ENCODE measurements around the gene ANKRD63.
A peak's percentile ranks its signal among the peaks of the same experiment; 100 is the strongest.

Gene ANKRD63

GRCh38 chr15:40295877-40296560 lies 13.2 kb upstream of the ANKRD63 start:
- DNase-seq: no peak

GRCh38 chr15:40295297-40295696 lies 12.4 kb upstream of the ANKRD63 start:
- no peak for DNase-seq

DNA sequence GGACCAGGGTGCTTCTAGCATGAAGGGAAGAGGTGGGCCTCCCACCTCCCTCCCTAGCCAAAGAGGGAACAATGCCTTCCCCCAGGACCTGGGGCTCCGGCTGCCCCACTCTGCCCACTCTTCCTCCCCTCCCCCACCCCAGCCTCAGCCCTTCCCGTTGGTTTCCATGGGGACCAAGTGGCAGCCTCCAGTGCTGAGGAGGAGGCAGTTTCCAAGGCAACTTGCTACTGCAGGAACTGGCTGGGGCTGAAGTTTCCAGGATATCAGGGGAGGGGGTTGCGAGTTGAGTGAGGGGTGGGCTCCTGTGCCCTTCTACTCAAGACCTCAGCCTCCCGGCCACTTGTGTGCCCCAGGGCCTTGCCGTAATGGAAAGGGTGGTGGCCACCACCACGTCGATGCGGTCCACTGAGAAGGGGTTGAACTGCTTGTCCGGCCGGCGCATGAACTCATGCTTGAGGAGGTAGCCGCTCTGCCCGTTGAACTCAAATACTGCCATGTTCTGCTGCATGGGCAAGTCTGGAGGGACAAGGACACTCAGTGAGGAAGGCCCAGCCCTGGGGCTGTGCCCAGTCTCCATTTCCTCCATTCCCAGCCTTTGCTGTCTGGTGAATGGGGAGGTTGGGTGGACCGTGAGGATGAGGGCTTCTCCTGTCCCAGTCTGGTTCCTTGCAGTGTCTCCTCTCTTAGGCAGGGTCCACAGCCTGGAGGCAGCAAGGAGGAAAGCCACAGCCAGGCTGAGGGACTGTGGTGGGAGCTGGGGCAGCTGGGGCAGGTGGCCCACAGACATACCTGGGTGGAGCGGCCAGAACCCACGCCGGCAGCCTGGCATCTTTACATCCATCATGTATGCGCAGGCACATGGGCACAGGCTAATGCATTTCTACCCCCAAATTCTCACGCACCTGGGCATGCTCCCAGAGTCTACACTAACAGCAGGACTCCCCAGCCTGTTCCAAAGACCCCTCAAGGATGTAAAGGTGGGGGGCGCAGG lies 11.3 kb upstream of the ANKRD63 start:
- no peak for DNase-seq

- DNase-seq: no peak
These were observed 10.1 kb upstream of the ANKRD63 start for GRCh38 chr15:40293006-40293405.

GRCh38 chr15:40292246-40292645 lies 9.4 kb upstream of the ANKRD63 start:
- no peak for DNase-seq

DNA sequence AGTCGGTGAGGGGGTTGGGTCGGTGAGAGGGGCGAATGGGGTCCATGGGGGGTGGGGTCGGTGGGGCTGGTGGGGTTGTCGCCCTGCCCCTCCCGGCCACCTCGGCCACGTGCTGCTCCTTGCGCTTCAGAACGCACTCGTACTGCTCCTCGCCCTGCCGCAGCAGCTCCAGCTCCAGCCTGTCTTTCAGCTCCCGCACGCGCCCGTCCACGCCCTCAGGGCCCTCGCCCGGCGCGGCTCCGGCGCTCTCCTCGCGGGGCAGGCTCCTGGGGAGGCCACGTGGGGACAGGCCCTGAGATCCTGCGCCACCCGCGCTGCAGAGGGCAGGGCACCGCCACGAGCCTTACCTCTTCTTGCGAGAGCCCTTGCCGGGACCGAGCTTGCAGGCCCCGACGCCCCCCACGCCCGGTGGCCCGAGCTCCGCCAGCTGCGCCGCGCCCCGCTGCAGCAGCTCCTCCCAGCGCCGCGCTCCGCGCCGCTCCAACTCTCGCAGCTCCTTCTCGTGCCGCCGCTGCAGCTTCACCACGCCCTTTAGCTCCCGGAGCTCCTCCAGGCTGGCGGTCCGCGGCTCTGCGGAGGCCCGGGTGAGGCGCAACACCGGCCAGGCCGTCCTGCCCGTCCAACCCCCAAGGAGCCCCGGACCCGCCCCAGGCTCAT lies 8.2 kb upstream of the ANKRD63 start:
- DNase-seq: peak; percentile 66

- no peak for DNase-seq
These were observed 7.7 kb upstream of the ANKRD63 start for GRCh38 chr15:40290545-40290917.

GRCh38 chr15:40289140-40289775 lies 6.4 kb upstream of the ANKRD63 start:
- no peak for DNase-seq

- DNase-seq: peak; percentile 26
These were observed 5.1 kb upstream of the ANKRD63 start for GRCh38 chr15:40287968-40288367.

- no peak for DNase-seq
These were observed 4.6 kb upstream of the ANKRD63 start for GRCh38 chr15:40287505-40287904.

DNA sequence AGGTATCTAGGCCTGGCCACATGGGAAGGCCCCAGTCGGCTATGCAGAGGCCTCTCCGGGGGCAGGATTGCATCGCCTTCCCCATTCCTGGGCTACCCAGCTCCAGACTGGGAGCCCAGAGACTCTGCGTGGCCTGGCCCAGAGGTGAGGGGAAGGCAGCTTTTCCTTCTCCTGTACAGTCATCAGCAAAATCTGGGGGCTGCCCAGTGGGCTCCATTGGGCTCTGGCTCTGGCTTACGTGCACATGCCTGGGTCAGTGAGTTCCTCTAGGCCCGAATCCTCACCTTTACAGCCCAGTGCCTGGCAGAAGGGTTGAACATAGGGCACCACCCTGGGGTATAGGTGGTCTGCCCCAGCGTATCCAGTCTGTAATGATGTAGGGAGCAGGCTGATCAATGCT lies 3.9 kb upstream of the ANKRD63 start:
- no peak for DNase-seq

DNA sequence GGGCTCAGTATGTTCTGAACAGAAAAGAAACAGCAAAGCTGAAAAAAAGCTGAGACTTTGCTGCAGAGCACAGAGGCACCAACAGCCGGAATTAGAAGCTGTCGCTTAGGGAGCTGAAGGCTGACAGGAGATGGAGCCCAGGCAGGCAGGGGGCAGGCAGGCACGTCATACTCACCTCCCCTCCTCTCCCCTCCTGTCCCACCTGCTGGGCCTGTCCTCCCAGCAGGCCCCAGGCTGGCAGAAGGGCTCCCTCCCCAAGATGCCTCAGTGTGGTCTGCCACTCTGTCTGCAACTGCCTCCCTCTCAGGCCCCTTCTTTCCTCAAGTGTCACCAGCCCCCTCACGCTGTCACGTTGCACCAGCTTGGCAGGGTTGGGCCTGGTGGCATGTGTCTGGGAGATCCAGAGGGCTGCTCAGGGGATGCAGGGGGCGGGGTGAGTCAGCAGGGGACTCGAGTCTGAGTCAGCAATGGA lies 3.2 kb upstream of the ANKRD63 start:
- DNase-seq: no peak

DNA sequence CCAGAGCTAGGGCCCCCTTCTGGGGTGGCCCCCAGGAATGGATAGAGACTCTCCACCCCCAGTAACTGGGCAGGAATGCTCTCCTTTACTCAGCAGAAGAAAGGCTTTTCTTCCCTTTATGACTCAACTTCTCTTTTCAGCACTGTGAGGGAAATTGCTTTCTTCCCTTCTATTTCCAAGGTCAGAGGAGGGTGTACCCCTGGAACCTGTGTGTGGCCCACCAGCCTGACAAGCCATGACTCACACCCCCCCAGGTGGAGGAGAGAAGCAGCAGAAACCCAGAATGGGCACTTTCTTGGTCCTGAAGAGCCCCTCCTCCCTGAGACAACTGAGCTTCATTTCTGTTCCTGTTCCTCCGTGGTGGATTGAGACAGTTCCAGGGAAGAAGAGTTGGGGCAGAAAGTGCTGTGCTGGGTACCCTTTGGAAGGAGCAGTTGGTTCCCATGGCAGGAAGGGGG lies 2.7 kb upstream of the ANKRD63 start:
- DNase-seq: peak; percentile 9

GRCh38 chr15:40285151-40285550 lies 2.3 kb upstream of the ANKRD63 start:
- DNase-seq: peak; percentile 16

DNA sequence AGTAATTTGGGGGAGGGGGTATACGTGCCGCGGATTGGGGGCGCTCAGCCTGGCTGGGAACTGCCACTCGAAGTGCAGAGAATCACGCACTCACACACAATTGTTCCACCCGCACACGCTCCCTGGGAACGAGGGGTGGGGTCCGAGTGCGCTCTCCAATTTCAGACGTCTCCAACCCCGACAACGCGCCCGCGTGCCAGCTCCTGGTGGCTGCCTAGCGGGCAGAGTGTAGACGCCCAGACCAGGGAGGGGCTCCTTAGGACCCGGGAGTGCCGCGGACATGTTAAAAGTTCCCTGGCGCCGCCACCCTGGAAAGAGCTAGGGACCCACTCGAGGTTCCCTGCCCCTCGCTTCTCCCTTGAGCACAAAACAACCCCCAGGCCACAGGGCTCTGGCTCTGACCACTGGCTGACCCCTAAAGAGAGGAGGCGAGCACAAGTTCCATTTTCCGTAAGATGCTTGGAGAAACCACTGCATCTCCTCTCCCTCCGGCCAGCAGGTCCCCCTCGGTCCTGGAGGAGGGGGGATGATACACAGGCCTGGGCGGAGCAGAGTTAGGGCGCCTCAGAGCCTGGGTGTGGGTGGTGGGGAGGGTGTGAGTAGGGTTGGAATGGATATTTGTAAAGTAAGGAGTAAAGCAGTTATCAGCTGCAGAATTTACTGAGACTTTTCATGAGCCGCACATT lies 894 bp upstream of the ANKRD63 start:
- DNase-seq: no peak

DNA sequence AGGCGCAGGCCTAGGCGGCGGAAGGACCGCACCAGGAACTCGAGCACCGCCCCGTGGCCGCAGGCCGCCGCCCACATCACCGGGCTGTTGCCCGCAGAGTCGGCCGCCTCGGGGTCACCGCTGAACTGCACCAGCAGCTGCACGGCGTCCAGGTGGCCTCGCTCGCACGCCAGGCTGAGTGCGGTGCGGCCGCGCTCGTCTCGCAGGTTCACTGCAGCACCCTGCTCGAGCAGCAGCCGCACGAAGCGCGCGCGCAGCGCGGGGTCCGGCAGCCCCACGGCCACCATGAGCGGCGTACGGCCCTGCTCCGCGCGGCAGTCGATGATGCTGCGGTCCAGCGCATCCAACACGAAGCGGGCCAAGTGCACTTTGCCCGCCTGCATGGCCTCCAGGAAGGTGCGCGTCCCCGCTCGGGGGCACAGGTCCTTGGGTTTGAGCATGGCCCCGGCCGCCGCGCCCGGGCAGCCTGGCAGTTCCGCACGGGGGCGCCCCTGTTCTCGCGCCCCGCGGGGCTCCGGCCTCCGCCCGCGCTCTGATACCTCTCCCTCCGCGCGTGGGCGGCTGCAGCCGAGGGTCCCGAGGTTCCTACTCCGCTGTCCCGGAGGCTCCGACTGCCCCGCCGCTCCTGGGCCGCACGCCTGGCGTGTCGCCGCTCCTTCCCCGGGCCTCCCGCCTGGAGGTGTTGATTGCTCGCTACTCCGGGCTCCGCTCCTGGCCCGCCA lies 556 bp downstream of the ANKRD63 start:
- peak; percentile 8 for DNase-seq

DNA sequence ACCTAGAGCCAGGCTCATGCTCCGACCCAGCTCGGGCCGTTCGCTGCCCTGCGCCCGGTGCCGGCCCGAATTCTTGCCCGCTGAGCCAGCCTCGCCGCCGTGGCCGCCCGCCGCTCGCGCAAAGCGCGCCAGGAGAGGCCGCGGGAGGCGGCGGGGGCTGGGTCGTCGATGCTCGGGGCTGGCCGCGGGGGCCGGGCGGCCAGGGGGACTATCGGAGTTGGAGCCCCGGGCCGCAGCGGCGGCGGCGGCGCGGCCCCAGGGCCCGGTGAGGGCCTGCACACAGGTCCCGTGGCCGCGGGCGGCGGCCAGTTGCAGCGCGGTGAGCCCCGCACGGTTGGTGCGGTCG lies 1.1 kb downstream of the ANKRD63 start:
- no peak for DNase-seq

GRCh38 chr15:40281057-40281800 lies 1.6 kb downstream of the ANKRD63 start:
- DNase-seq: no peak

- no peak for DNase-seq
These were observed 2.4 kb downstream of the ANKRD63 start for GRCh38 chr15:40280260-40281056.

Data from fibroblast of skin of back (primary cell).